Epithelial cell of prostate (primary cell): ENCODE data around the gene ELL.

Experiments
- DNase-seq: peaks from one replicate; pipeline ENCODE4 v3.0.0-alpha.2; 2011; ENCODE audit warnings: low read depth, low spot score
- H3K27ac ChIP-seq: fragments of 450-650 bp; 2 replicates; pipeline ENCODE4 v1.5.1; 2017; ENCODE audit warnings: mild to moderate bottlenecking

Gene ELL

DNA sequence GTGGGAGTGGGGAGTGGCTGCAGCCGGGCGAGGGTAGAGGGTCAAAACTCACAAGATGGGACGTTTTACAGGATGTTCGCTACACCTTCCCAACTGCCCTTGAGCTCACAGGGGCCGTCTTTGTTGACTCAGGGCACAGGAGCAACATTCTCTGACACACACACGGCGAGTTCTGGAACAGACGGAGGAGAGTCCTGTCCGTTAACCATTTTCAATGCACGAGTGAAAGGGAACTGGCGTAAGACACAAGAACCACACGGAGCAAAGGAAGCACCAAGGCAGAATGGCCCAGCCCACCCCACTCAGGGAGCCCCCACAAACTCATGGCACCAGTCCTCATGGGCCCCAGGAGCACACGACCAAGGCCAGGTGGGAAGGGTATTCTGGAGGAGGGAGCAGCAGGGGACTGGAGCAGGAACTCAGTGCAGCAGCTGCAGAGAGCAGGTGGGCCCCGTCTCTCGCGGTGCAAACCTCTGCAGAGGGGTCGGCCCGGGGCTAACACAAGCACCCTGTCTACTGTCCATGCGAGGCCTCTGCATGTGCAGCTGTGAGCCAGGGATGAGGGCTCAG, 46.0 kb downstream of the ELL start:
- no peak overlapping the region for H3K27ac ChIP-seq
- no peak for DNase-seq

DNA sequence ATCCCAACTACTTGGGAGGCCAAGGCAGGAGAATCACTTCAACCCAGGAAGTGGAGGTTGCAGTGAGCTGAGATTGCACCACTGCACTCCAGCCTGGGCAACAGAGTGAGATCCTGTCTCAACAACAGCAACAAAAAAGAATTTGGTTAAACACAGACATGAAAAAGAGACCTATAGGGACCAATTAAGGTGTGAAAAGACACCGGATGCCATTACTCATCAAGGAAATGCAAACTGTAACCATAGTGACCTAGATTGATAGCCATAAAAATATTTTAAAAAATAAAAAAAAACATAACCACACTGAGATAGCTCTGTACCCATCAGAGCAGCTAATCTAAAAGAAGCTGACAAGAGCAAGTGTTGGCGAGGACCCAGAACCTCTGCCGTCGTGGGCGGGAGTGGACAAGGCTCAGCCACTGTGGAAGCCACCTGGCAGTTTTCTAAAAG, 46.8 kb downstream of the ELL start:
- DNase-seq, result no peak
- no peak overlapping the region for H3K27ac ChIP-seq

DNA sequence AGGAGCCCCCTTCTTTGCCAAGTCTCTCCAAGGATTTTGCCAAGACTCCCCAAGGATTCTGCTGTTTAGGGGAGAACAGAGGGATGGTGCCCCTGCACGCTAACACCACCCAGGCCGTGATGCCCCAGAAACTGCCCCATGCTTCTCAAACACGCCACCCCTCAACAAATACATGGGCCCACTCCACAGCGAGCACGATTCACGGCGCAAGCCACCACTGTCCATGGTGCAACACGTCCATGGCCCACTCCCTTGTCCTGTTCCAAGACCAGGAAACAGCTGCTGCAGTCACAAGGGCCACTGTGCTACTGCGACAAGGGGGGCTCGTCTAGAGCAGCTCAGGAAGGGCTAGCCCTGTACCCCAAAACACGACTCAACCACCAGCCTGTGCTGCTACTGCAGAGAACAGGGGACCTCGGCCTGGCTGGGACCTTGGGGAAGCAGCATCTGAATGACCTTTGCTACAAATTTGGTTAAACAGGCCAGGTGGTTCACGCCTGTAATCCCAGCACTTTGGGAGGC, 47.4 kb downstream of the ELL start:
- H3K27ac ChIP-seq, result no peak overlapping the region
- DNase-seq, result no peak

DNA sequence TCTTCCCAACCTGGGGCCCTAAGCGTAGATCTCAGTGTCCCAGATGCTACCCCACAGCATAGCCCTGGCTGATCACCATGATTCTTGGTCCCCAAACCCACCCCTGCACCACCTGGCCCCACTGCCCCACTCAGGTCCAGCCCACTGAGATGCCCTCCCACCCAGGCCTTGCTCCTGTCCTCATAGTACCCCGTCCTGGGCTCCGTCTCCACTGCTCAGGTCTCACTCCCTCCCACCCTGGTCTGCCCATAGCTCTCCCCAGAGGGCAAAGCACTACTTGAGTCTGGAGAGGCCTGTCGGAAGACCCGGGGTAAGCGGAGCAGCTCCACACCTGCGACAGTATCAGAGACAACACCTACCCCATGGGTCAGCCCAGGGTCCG, 48.2 kb downstream of the ELL start:
- H3K27ac ChIP-seq, result no peak overlapping the region
- no peak for DNase-seq

GRCh38 chr19:18473003-18473705, 48.7 kb downstream of the ELL start:
- DNase-seq, result no peak
- H3K27ac ChIP-seq, result no peak overlapping the region

- H3K27ac ChIP-seq, result no peak overlapping the region
- DNase-seq, result no peak
Measured at GRCh38 chr19:18470787-18471186, 51.1 kb downstream of the ELL start.

DNA sequence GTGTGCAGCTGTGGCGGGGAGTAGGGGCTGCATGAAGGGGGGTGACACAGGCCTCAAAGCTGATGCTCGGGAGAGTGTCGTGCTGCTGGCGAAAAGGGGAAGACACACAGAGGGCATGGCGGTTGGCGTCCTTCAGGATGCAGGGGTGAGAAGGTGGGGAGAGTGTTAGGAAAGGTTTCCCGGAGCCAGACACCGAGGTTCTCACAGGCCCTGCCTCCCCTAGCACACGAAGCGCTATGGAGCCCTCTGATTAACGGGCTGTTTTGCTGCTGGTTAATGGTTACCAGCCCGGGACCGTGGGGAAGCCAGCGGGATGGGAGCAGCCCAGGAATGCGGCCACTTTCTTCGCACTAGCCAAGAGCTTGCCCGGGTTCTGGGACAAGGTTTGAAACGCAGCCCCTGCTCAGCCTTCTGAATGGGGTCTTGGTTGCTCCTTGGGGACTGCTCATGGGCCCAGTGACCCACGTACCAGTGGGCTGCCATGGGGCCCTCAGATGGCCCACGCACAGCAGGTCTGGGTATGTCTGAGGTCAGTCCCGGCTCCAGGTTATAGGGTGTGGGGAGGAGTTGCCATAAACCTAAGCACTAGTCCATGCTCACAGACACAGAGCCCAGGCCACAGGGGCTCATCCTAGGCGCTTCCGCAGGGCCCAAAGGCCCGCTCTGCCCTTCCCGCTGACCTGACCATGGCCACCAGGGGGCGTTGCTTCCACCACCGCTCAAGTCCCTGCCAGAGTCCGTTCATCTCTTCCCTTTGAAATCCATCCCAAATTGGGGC, 52.6 kb downstream of the ELL start:
- DNase-seq, result no peak
- no peak overlapping the region for H3K27ac ChIP-seq

- H3K27ac ChIP-seq, result no peak overlapping the region
Measured at GRCh38 chr19:18468517-18468916, 53.4 kb downstream of the ELL start.

DNA sequence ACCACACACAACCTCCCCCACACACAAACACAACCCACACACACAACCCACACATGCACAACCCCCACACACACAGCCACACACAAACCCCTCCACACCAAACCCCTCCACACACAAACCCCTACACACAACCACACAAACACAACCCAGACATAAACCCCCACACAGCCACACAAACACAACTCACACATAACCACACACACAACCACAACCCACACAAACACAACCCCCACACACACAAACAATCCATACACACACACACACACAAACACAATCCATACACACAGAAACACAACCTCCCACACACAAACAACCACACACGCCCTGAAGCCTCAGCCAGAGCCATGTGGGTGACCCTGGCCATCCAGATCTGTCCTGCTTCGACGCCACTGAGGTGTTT, 53.9 kb downstream of the ELL start:
- H3K27ac ChIP-seq, result no peak overlapping the region
- DNase-seq, result no peak

More at GRCh38 chr19:18468517-18468916, 53.4 kb downstream of the ELL start:
- DNase-seq, result no peak

GRCh38 chr19:18466354-18466753, 55.5 kb downstream of the ELL start:
- DNase-seq, result no peak
- no peak overlapping the region for H3K27ac ChIP-seq

GRCh38 chr19:18465964-18466339, 55.9 kb downstream of the ELL start:
- DNase-seq, result no peak
- no peak overlapping the region for H3K27ac ChIP-seq

GRCh38 chr19:18465214-18465963, 56.5 kb downstream of the ELL start:
- DNase-seq, result no peak
- H3K27ac ChIP-seq, result peak overlapping the region; percentile 17

- DNase-seq, result no peak
- peak overlapping the region; percentile 17 for H3K27ac ChIP-seq
Measured at GRCh38 chr19:18464646-18465045, 57.2 kb downstream of the ELL start.

- DNase-seq, result no peak
- no peak overlapping the region for H3K27ac ChIP-seq
Measured at GRCh38 chr19:18461471-18461870, 60.4 kb downstream of the ELL start.

GRCh38 chr19:18460900-18461299, 61.0 kb downstream of the ELL start:
- peak overlapping the region; percentile 75 for H3K27ac ChIP-seq
- no peak for DNase-seq

DNA sequence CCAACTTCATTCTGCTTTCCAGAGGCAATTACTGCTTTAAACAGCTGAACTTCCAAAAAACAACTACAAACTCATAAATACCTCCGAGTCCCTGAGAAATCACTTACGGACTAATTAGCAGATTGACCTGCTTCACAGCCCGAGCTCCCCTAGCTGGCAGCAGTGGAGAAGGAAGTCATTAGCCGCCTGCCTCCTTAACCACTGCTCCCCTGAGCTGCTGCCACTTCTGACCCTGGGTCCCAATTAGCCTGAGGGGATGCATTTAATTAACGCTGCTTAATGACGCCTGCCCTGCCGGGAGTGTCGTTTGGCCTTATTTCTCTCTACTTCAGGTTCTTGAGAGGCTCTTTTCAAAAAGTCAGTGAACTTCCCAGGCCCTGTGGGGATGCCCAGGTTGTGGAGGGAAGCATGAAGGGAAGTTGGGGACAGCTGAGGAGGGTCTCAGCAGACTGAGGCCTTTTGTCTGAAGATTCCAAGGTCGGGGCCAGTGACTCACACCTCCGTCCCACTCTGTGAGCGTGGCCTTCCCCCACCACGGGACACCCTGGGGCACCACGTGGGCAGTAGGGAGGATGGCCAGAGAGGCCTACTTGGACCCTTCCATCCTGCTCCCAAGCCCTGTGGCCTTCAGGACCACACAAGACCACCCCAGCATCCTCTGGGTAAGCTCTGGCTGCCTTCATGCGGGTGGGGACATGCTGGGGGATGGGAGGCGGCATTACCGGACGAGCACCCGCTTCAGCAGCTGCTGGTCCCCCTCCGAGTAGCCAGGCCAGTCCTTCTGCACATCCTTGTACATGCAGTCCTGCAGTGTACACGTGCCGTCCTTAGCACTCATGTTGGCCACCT, 64.2 kb downstream of the ELL start:
- H3K27ac ChIP-seq, result no peak overlapping the region
- DNase-seq, result no peak

DNA sequence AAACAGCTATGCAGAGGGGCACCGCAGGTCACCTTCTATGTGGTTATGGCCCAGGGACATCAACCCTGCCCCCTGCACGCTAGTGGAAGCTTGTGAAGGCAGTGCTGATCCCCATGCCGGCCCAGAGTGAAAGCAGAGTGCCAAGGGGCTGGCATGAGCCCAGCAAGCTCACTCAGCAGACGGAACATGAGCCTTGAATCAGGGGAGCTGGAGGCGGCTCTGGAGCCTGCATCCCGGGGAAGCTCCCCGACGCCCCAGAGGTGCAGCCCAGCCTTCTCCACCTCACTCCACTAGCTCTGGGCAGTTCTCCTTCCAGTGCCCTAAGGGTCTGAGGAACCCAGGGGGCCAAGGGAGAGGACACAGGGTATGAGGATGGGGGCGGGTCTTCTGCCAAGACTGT, 64.9 kb downstream of the ELL start:
- no peak overlapping the region for H3K27ac ChIP-seq
- DNase-seq, result no peak

- no peak for DNase-seq
- H3K27ac ChIP-seq, result no peak overlapping the region
Measured at GRCh38 chr19:18456279-18456678, 65.6 kb downstream of the ELL start.

DNA sequence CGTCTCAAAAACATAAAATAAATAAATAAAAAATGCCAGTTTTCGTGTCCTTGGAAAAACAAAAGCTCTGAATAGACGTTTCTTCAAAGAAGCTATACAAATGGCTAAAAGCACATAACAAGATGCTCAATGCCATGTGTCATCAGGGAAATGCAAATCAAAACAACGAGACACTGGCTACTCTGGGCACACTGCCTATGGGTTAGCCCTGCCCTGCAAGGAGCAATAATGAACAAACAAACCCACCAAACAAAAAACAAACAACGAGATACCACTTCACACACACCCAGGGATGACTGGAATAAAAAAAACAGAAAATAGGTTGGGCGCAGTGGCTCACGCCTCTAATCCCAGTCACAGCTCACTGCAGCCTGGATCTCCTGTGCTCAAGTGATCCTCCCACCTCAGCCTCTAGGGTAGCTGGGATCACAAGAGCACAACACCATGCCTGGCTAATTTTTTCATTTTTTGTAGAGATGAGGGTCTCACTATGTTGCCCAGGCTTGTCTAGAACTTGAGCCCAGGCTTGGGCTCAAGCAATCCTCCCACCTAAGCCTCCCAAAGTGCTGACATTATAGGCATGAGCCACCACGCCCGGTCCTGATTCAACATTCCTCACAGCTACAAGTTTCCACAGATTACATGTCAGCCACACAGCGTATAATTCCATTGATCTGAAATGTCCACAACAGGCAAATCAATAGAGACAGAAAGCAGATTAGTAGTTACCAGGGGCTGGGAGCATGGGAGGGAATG, 68.4 kb downstream of the ELL start:
- no peak for DNase-seq
- H3K27ac ChIP-seq, result peak overlapping the region; percentile 77
